Measurements from ENCODE around the gene FAAP20. TPM values are rescaled to one million over a fixed set of nuclear protein-coding genes. Genes with fewer than 3 reads are reported as not detected.

Gene FAAP20
- total RNA-seq, 1 experiment from 2014 or later = 119 TPM

GRCh38 chr1:2172012-2172411, 22.6 kb downstream of the FAAP20 start:
- no peaks in the 10 kb centered on the region for H4K20me1 ChIP-seq (ENCODE audit: control insufficient read depth, insufficient read depth, insufficient read length)
- no peaks in the 10 kb centered on the region for H3K79me2 ChIP-seq (ENCODE audit: insufficient read depth, low read length)
- H4K5ac ChIP-seq (ENCODE audit: insufficient read length, low read depth, low read length) = no peak overlapping the region
- no peak overlapping the region for H2BK12ac ChIP-seq (ENCODE audit: insufficient read length, low read depth, low read length)
- no peaks in the 10 kb centered on the region for H3K27me3 ChIP-seq (ENCODE audit: insufficient read depth, low read length)
- no peak overlapping the region for H2AK5ac ChIP-seq (ENCODE audit: insufficient read length, low read length)
- no peak overlapping the region for H2BK20ac ChIP-seq (ENCODE audit: low read depth, low read length, poor library complexity, severe bottlenecking)
- no peak overlapping the region for H4K8ac ChIP-seq (replicated peaks; ENCODE audit: insufficient read length, low read depth, low read length)
- H3K56ac ChIP-seq (ENCODE audit: insufficient read length, low read depth, low read length) = no peak overlapping the region
- no peak overlapping the region for H4K91ac ChIP-seq (ENCODE audit: insufficient read length, low read depth, low read length)
- no peak overlapping the region for H3K4ac ChIP-seq (ENCODE audit: low read depth, low read length)
- H2BK5ac ChIP-seq (ENCODE audit: insufficient read length, low read length) = no peak overlapping the region
- H3K23me2 ChIP-seq (ENCODE audit: insufficient read length, low read depth, low read length, poor library complexity, severe bottlenecking) = no peaks in the 10 kb centered on the region
- no peak overlapping the region for H3T11ph ChIP-seq (ENCODE audit: low read length)
- H3K9ac ChIP-seq (ENCODE audit: extremely low read depth, insufficient read length, low read length) = no peak overlapping the region
- H2BK120ac ChIP-seq (ENCODE audit: low read depth, low read length, poor library complexity, severe bottlenecking) = no peak overlapping the region
- Mint-ChIP-seq H3K9me3 (no peaks in the 10 kb centered on the region), H3K27ac (no peak overlapping the region), H3K4me1 (peaks cover 0 to 8% of the 10 kb centered on the region in 2 experiments; a peak in 2 of 4 replicates), H3K36me3 (ENCODE audit: insufficient read depth in 1 of 3, low read depth in 3 of 3) (peaks cover 3 to 40% (median 34%) of the 10 kb centered on the region in 3 experiments), H3K27me3 (ENCODE audit: low read depth) (no peaks in the 10 kb centered on the region), H3K4me3 (no peak overlapping the region)
- H3K9me3 ChIP-seq (ENCODE audit: control insufficient read depth, low read depth, low read length) = no peaks in the 10 kb centered on the region
- no peak overlapping the region for H3K4me2 ChIP-seq (ENCODE audit: insufficient read depth, insufficient read length, low read length)
- no peak for DNase-seq
- WGBS (ENCODE audit: extremely low coverage, insufficient read length, low lambda C conversion rate) = no CpG with 5 or more reads among the region's 26 CpGs
- no peak overlapping the region for H2BK15ac ChIP-seq (ENCODE audit: low read depth, low read length)
- no peaks in the 10 kb centered on the region for H3K4me1 ChIP-seq (ENCODE audit: insufficient read depth, low read length)
- no peak overlapping the region for H3K14ac ChIP-seq (ENCODE audit: insufficient read depth, low read length)
- H3K79me1 ChIP-seq (ENCODE audit: insufficient read depth, low read depth, low read length, poor library complexity, severe bottlenecking) = no peaks in the 10 kb centered on the region
- no peak overlapping the region for H3K18ac ChIP-seq (ENCODE audit: insufficient read length, low read depth, low read length)
- no peak overlapping the region for H2AFZ ChIP-seq (ENCODE audit: low read length)
- H3K23ac ChIP-seq (ENCODE audit: insufficient read length, low read depth, low read length) = no peak overlapping the region
- no peak overlapping the region for H3K27ac ChIP-seq (ENCODE audit: insufficient read length, low read depth, low read length)
- no peak for TF ChIP-seq CTCF (conservative IDR thresholded peaks at IDR 0.05)

All from H9 (cell line).